HEK293T (cell line): ENCODE measurements around the gene APPL2.

Experiments used
- ARNT ChIP-seq: fragments of 450-650 bp; IDR thresholded peaks from 2 replicates; pipeline ENCODE4 v1.6.1; 2017; ENCODE audit warnings: mild to moderate bottlenecking
- BHLHE40 ChIP-seq: fragments of 450-650 bp; IDR thresholded peaks from 2 replicates; pipeline ENCODE4 v1.6.1; 2016; ENCODE audit warnings: mild to moderate bottlenecking, moderate library complexity, borderline replicate concordance
- CTBP1 ChIP-seq: fragments of 450-650 bp; IDR thresholded peaks from 2 replicates; pipeline ENCODE4 v1.6.1; 2016; ENCODE audit warnings: borderline replicate concordance
- ELF4 ChIP-seq: fragments of 450-650 bp; IDR thresholded peaks from 2 replicates; pipeline ENCODE4 v1.6.1; 2017; ENCODE audit warnings: antibody characterized with exemption
- FOXA1 ChIP-seq: fragments of 450-650 bp; IDR thresholded peaks from 2 replicates; pipeline ENCODE4 v1.6.1; 2016; ENCODE audit warnings: mild to moderate bottlenecking
- LEF1 ChIP-seq: fragments of 450-650 bp; IDR thresholded peaks from 2 replicates; pipeline ENCODE4 v1.6.1; 2017; ENCODE audit warnings: mild to moderate bottlenecking, borderline replicate concordance
- SP1 ChIP-seq: fragments of 450-650 bp; IDR thresholded peaks from 2 replicates; pipeline ENCODE4 v1.6.1; 2017
- SUZ12 ChIP-seq: fragments of 450-650 bp; IDR thresholded peaks from 2 replicates; pipeline ENCODE4 v1.6.1; 2016; ENCODE audit warnings: mild to moderate bottlenecking
- TARDBP ChIP-seq: fragments of 450-650 bp; IDR thresholded peaks from 2 replicates; pipeline ENCODE4 v1.6.1; 2016
- ZNF384 ChIP-seq: fragments of 450-650 bp; IDR thresholded peaks from 2 replicates; pipeline ENCODE4 v1.6.1; 2016
- TF ChIP-seq, protein P1 (sequence below): fragments of 450-650 bp; IDR thresholded peaks from 2 replicates; pipeline ENCODE4 v1.6.1; 2016

DNA sequence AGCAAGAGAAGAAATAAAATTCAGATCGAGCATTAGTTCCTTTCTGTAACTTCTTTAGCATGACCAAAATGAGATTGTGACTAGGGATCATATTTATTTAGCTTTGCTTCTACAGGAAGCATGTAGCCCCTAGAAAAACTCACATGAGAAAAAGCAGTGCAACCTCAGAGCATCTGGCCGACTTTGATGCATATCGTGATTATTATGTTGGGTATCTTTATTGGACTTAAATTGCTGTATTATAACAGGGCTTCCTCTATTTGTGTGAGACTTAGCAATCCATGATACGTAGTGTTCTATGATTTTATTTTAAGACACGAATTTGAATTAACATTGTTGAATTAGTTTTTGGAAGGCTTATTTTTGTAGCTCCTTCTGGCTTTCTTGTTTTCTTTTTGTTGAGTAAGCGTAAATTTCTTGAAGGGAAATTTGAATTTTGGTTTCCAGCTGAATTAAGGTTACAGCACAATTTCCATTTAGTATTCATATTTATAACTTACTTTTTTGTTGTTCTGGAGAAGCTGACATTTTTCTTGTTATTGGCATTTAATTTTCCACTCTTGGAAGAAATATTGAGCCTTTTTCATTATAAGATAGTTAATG is 94.6 kb downstream of the APPL2 start:
- TF ChIP-seq BHLHE40, result no peak
- TF ChIP-seq CTBP1, result no peak
- TF ChIP-seq TARDBP, result no peak
- TF ChIP-seq LEF1, result no peak
- TF ChIP-seq ARNT, result no peak
- TF ChIP-seq, protein P1, sequence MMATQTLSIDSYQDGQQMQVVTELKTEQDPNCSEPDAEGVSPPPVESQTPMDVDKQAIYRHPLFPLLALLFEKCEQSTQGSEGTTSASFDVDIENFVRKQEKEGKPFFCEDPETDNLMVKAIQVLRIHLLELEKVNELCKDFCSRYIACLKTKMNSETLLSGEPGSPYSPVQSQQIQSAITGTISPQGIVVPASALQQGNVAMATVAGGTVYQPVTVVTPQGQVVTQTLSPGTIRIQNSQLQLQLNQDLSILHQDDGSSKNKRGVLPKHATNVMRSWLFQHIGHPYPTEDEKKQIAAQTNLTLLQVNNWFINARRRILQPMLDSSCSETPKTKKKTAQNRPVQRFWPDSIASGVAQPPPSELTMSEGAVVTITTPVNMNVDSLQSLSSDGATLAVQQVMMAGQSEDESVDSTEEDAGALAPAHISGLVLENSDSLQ, result no peak
- TF ChIP-seq FOXA1, result no peak
- TF ChIP-seq ELF4, result no peak
- TF ChIP-seq ZNF384, result no peak
- TF ChIP-seq SP1, result no peak
- TF ChIP-seq SUZ12, result no peak
